Heart right ventricle (tissue), 16 donors: ENCODE data around the gene ADK. TPM values are rescaled to one million over a fixed set of nuclear protein-coding genes. Genes with fewer than 3 reads are reported as not detected.

ENCODE experiments used
- ATAC-seq, 8 donors: fragments of 200-7000 bp; cut with Tn5 transposase; one replicate each; pipeline ENCODE4 v1.9.1; 2020; ENCODE audit warnings: mild to moderate bottlenecking in 8 of 8, moderate library complexity in 8 of 8, moderate number of reproducible peaks in 1 of 8
- DNase-seq, 2 donors: peaks; one replicate each; pipeline ENCODE4 v3.0.0-alpha.2; 2020
- H3K27ac ChIP-seq, 10 donors: fragments of 200-600 bp; sonication (generic) in 2 of 10; one replicate each; pipeline versions ENCODE4 v1.5.0 to v1.8.0; 2020 to 2022; ENCODE audit warnings: mild to moderate bottlenecking in 3 of 10
- H3K27me3 ChIP-seq, 7 donors: fragments of 200-600 bp; one replicate each; pipeline ENCODE4 v1.8.0; 2021 to 2022; ENCODE audit warnings: mild to moderate bottlenecking in 2 of 7
- H3K36me3 ChIP-seq, 9 donors: fragments of 200-600 bp; sonication (generic) in 1 of 9; one replicate each; pipeline versions ENCODE4 v1.5.0 to v1.8.0; 2020 to 2022; ENCODE audit warnings: mild to moderate bottlenecking in 2 of 9
- H3K4me1 ChIP-seq, 9 donors: fragments of 200-600 bp; sonication (generic) in 1 of 9; one replicate each; pipeline versions ENCODE4 v1.5.0 to v1.8.0; 2020 to 2022; ENCODE audit warnings: mild to moderate bottlenecking in 4 of 9
- H3K4me3 ChIP-seq, 10 donors: fragments of 200-600 bp; sonication (generic) in 2 of 10; one replicate each; pipeline versions ENCODE4 v1.5.0 to v1.8.0; 2020 to 2022; ENCODE audit warnings: mild to moderate bottlenecking in 7 of 10, moderate library complexity in 2 of 10
- H3K9me3 ChIP-seq, 11 donors: fragments of 200-600 bp in 10 of 11; sonication (generic) in 2 of 11; one replicate each; pipeline versions ENCODE4 v1.5.0 to v1.8.0; 2013 to 2022; ENCODE audit warnings: mild to moderate bottlenecking in 2 of 11, control low read depth in 1 of 11, moderate library complexity in 1 of 11
- CTCF ChIP-seq, 9 donors: fragments of 200-600 bp; sonication (generic) in 2 of 9; IDR thresholded peaks; one replicate each; pipeline versions ENCODE4 v1.5.0 to v1.8.0; 2021 to 2022; ENCODE audit warnings: antibody characterized with exemption in 9 of 9, mild to moderate bottlenecking in 5 of 9, moderate library complexity in 1 of 9
- WGBS, 2 donors: extraction: QIAGEN DNeasy Blood & Tissue Kit; methylation state at CpG; one replicate each; pipeline ENCODE4 v1.1.7; 2013; ENCODE audit warnings: inconsistent platforms in 1 of 2; 5-methylcytosine and 5-hydroxymethylcytosine counted together
- intact Hi-C, 10 donors: fragments of 100-400 bp; cut with DNase I; formaldehyde crosslinking; loops; one replicate each; pipeline versions ENCODE4 v1.11.1 to v1.14.2; 2022
- polyA plus RNA-seq, 2 donors: library from polyadenylated mRNA; stranded (reverse); fragments of 200-250 nt; gene quantifications; one replicate each; pipeline ENCODE4 v1.2.3, GENCODE V29; 2013
- total RNA-seq, 10 donors: library from RNA; stranded (reverse); fragmentation: NEBNext Ultra II Directional in 3 of 10; extraction: Animal tissue kit (Norgen Biotek cat#: 25700) in 3 of 10; gene quantifications; one replicate each; pipeline versions ENCODE4 v1.2.1 to v1.2.4, GENCODE V29; 2021 to 2023
- donor health status: Arrhythmogenic right ventricular cardiomyopathy.
- donor health status: ischemic (EF 13 %, LVEDD 7.1; RV severe dilation, severe dysfunction).
- donor health status: healthy with polysubstance abuse.
- donor health status: DM: no; HTN: yes; CAD: no.
- donor health status: DM: no; HTN: no; CAD: no.
- donor health status: ischemic (EF 25% LVEDD 6.9; RV normal size, moderate dysfunction).
- donor health status: ischemic (EF 25% LVEDD 5.7; RV mildly dilated, moderate dysfunction).
- donor health status: healthy.
- donor health status: DM: yes; HTN: yes; CAD: no.
- donor health status: Ischemic cardiomyopathy.
- donor health status: ischemic (EF 35%, LVEDD 5.7; RV mildly dilated, moderate dysfunction).
- donor health status: nonischemic (EF 11% LVEDD 7.7; RV severe dilation, severe dysfunction).
- donor health status: DM: yes; HTN: yes; CAD: no.
- donor health status: PGD.
- donor health status: ischemic (EF 29% LVEDD 5.4; RV normal size, mild dysfunction).
- donor health status: nonischemic (EF 23%, LVEDD 6.1; RV moderate dilation, normal function).

ADK gene
- total and polyA plus RNA-seq, 12 donors: 13.0 to 50.0 (median 39.1) TPM

DNA sequence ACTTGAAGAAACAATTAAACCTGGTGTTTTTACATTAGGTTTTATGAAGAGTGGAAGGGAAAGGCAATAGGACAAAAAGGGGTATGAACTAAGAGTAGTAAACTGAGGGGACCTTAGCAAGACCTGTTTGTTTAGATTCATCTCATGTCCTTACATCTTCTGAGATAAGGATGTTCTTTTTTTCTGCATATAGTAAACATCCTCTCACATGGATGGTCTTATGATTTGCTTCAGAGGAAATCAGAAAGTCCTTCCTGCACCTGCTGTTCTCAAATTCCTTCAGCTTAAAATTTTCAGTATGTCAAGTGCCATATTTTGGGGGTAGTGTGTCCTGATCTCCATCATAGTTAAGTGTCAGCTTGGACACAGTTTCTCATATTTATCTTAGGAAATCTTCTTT, 232.6 kb downstream of the ADK start:
- TF ChIP-seq CTCF (IDR thresholded peaks at IDR 0.05): no peak
- Histone ChIP-seq H3K36me3 (no peaks in the 10 kb centered on the region), H3K4me1 (no peaks in the 10 kb centered on the region), H3K27me3 (no peaks in the 10 kb centered on the region), H3K4me3 (no peak overlapping the region), H3K9me3 (no peaks in the 10 kb centered on the region), H3K27ac (no peak overlapping the region)
- no peak for DNase-seq
- no peak for ATAC-seq
- intact Hi-C loops: loop anchor here in 1 of 10 donors (5.0 kb wide), 1 partner anchor 101 kb away; no protein-coding TSS in a partner anchor

DNA sequence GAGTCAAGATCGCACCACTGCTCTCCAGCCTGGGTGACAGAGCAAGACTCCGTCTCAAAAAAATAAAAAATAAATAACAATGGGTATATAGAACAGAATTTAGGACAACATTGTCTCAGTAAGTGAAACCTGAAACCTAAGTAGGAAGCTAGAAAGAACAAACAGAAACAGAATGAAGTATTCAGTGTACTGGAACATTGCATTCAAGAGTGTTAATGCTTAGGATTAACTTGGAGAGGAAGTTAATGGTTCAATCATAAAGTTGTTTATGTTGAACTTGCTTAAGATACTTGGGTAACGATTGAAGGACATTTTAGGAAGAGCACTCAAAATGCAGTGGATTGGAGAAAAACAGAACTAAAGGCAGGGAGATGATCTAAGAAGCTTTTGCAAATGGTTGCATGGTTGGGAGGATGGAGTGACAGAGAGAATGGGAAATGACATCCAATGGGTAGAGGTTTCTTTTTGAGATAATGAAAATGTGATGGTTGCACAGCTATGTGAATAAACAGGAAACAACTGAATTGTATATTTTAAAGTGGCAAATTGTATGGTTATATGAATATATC, 233.7 kb downstream of the ADK start:
- ATAC-seq (no peak), DNase-seq (no peak)
- intact Hi-C loops: loop anchor here in 1 of 10 donors (5.0 kb wide), 1 partner anchor 102 kb away; no protein-coding TSS in a partner anchor
- no peak overlapping the region for H3K27ac ChIP-seq
- no peaks in the 10 kb centered on the region for H3K9me3 ChIP-seq
- no peaks in the 10 kb centered on the region for H3K27me3 ChIP-seq
- TF ChIP-seq CTCF (IDR thresholded peaks at IDR 0.05): no peak
- no peaks in the 10 kb centered on the region for H3K4me1 ChIP-seq
- H3K36me3 ChIP-seq: no peaks in the 10 kb centered on the region
- no peak overlapping the region for H3K4me3 ChIP-seq
- 95 to 96% methylated on average over 3 of the region's 3 CpGs for WGBS, 2 donors

DNA sequence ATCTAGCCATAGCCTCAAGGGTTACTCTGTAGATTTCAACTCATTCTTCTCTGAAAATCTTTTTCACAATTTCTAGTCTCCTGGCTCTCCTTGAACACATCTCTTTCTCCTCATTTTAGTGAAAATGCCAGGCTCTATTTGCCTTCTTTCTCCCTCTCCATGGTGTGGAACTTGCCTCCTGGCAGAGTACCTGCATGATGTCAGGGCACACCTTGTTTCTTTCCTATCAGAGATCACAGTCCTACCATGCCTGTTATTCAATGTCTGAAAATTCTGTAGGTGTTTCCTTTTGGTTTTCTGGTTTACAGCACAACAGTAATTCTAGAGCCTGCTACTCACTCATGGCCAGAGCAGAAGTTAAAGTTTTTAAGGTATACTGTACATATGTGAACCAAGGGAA, 237.8 kb downstream of the ADK start:
- intact Hi-C loops: no loop called here
- Histone ChIP-seq H3K9me3 (no peaks in the 10 kb centered on the region), H3K36me3 (peaks cover 0 to under 1% (median 0%) of the 10 kb centered on the region in 9 donors), H3K27me3 (no peaks in the 10 kb centered on the region), H3K27ac (no peak overlapping the region), H3K4me1 (no peaks in the 10 kb centered on the region), H3K4me3 (no peak overlapping the region)
- ATAC-seq (no peak), DNase-seq (no peak)
- no peak for TF ChIP-seq CTCF (IDR thresholded peaks at IDR 0.05)

DNA sequence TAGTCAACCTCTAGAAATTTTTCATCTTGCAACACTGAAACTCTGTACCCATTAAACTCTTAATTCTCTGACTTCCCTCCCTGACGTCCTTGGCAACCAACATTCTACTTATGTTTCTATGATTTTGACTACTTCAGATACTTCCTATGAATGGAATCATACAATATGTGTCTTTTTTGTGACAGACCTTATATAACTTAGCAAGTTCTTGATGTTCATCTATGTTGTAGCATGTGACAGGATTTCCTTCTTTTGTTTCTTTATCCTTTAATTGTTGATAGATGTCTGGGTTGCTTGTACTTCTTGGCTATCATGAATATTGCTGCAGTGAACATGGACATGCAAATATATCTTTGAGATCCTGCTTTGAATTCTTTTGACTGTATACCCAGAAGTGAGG, 240.8 kb downstream of the ADK start:
- intact Hi-C loops: no loop called here

More for the DNA sequence above, 240.8 kb downstream of the ADK start:
- Histone ChIP-seq H3K4me3 (no peak overlapping the region), H3K36me3 (peaks cover 0 to 12% (median 0%) of the 10 kb centered on the region in 9 donors), H3K27ac (no peak overlapping the region), H3K9me3 (no peaks in the 10 kb centered on the region), H3K27me3 (no peaks in the 10 kb centered on the region), H3K4me1 (no peaks in the 10 kb centered on the region)
- WGBS, 2 donors: 64 to 68% methylated on average over 1 of the region's 1 CpG
- DNase-seq (no peak), ATAC-seq (no peak)
- TF ChIP-seq CTCF (IDR thresholded peaks at IDR 0.05): no peak
